HepG2 (cell line): ENCODE measurements around the gene SKI. TPM values are rescaled to one million over a fixed set of nuclear protein-coding genes. Genes with fewer than 3 reads are reported as not detected.

Experiments
- ATAC-seq: fragments of 200-7000 bp; cut with Tn5 transposase; 3 replicates; pipeline ENCODE4 v1.9.1; 2020; ENCODE audit warnings: mild to moderate bottlenecking, moderate library complexity
- BruUV-seq: library from RNA; stranded (reverse); fragments of 400-500 nt; replicated peaks from 2 replicates; lab custom pipeline; 2021; lab: Mats Ljungman, UMichigan
- CTCF ChIA-PET: fragments of 300-600 bp; formaldehyde crosslinking; extraction: SDS; loops from one replicate; lab custom pipeline; 2021; ENCODE audit warnings: low total read pairs, inconsistent platforms, low intra/inter-chr PET ratio; lab: Yijun Ruan, JAX
- POLR2A ChIA-PET: fragments of 350-600 bp; sonication (Branson Sonifier 250); formaldehyde crosslinking; loops from one replicate; lab custom pipeline; 2020; ENCODE audit warnings: antibody characterized with exemption, inconsistent platforms; lab: Yijun Ruan, JAX
- DNase-seq: peaks from one replicate; pipeline ENCODE4 v3.0.0-alpha.2; 2015; ENCODE audit warnings: low spot score
- FAIRE-seq: peaks from 3 replicates; lab custom pipeline; 2011; peaks lifted over from hg19 to GRCh38; lab: Jason Lieb, UNC
- H2AFZ ChIP-seq: one replicate; pipeline ENCODE4 v1.6.1; 2011; ENCODE audit warnings: low read length, inconsistent platforms
- H3K27ac ChIP-seq: fragments of 300-600 bp; 3 replicates; pipeline ENCODE4 v1.8.0; 2011; ENCODE audit warnings: mixed run types, mild to moderate bottlenecking, mixed read lengths, low read length, inconsistent platforms; ENCODE audit not compliant: insufficient read depth; ENCODE audit errors: extremely low read length
- H3K27me3 ChIP-seq, 2 experiments: fragments of 200-600 bp in 1 of 2; 2 replicates in 1 of 2; 3 replicates in 1 of 2; pipeline versions ENCODE4 v1.6.0 to v1.8.0; 2011; ENCODE audit warnings: low read length in 2 of 2, mild to moderate bottlenecking in 2 of 2, moderate library complexity in 2 of 2, inconsistent platforms in 1 of 2; ENCODE audit not compliant: insufficient read depth in 2 of 2, control insufficient read depth in 1 of 2
- H3K36me3 ChIP-seq, 2 experiments: fragments of 200-600 bp in 1 of 2; replicated peaks in 1 of 2; 2 replicates in 1 of 2; 3 replicates in 1 of 2; pipeline versions ENCODE4 v1.5.1 to v1.8.0; 2011; ENCODE audit warnings: low read length in 2 of 2, inconsistent platforms in 1 of 2; ENCODE audit not compliant: insufficient read depth in 2 of 2, control insufficient read depth in 1 of 2
- H3K4me1 ChIP-seq: 2 replicates; pipeline ENCODE4 v1.5.1; 2012; ENCODE audit warnings: low read length, inconsistent platforms; ENCODE audit not compliant: insufficient read depth
- H3K4me2 ChIP-seq: 2 replicates; pipeline ENCODE4 v1.6.0; 2011; ENCODE audit warnings: low read depth, low read length, inconsistent platforms
- H3K4me3 ChIP-seq, 3 experiments: fragments of 200-600 bp in 1 of 3; sonication (generic), shearing (Covaris generic) in 1 of 3; replicated peaks in 1 of 3; 2 replicates each; pipeline ENCODE4 v1.5.1; 2011 to 2016; ENCODE audit warnings: low read length in 3 of 3, inconsistent platforms in 2 of 3, low read depth in 2 of 3, mild to moderate bottlenecking in 2 of 3, control low read depth in 1 of 3, mixed read lengths in 1 of 3; ENCODE audit not compliant: insufficient read depth in 1 of 3
- H3K79me2 ChIP-seq: one replicate; pipeline ENCODE4 v1.6.1; 2011; ENCODE audit warnings: low read length, inconsistent platforms; ENCODE audit not compliant: insufficient read depth
- H3K9ac ChIP-seq: 2 replicates; pipeline ENCODE4 v1.6.0; 2011; ENCODE audit warnings: mild to moderate bottlenecking, low read depth, low read length, inconsistent platforms; ENCODE audit not compliant: insufficient read depth
- H3K9me3 ChIP-seq: 2 replicates; pipeline ENCODE4 v1.5.1; 2012; ENCODE audit warnings: mild to moderate bottlenecking, low read length
- H4K20me1 ChIP-seq: 2 replicates; pipeline ENCODE4 v1.6.0; 2011; ENCODE audit warnings: inconsistent platforms, mild to moderate bottlenecking, low read length, moderate library complexity; ENCODE audit not compliant: insufficient read depth
- HNRNPL ChIP-seq: fragments of 200-400 bp; formaldehyde crosslinking; IDR thresholded peaks from 2 replicates; pipeline ENCODE4 v1.6.1; 2017; ENCODE audit warnings: mild to moderate bottlenecking, low read depth, low read length
- HNRNPLL ChIP-seq: fragments of 200-400 bp; formaldehyde crosslinking; IDR thresholded peaks from 2 replicates; pipeline ENCODE4 v1.6.1; 2017; ENCODE audit warnings: mild to moderate bottlenecking, low read depth, low read length; ENCODE audit not compliant: poor library complexity, severe bottlenecking
- SMARCC2 ChIP-seq: fragments of 450-650 bp; IDR thresholded peaks from 2 replicates; pipeline ENCODE4 v1.6.1; 2017; ENCODE audit warnings: antibody characterized with exemption, mild to moderate bottlenecking
- SP1 ChIP-seq, 2 experiments: fragments of 450-650 bp in 1 of 2; sonication (generic) in 1 of 2; formaldehyde crosslinking in 1 of 2; IDR thresholded peaks; 2 replicates each; pipeline versions ENCODE4 v1.4.0 to v1.6.1; 2016 to 2020; ENCODE audit warnings: missing genetic modification reagents in 1 of 2
- ZBTB3 ChIP-seq: sonication (generic); formaldehyde crosslinking; IDR thresholded peaks from 2 replicates; pipeline ENCODE4 v1.4.0; 2020; ENCODE audit warnings: low read depth, mild to moderate bottlenecking, moderate library complexity, missing genetic modification reagents, borderline replicate concordance
- ZBTB38 ChIP-seq: sonication (generic); formaldehyde crosslinking; IDR thresholded peaks from 2 replicates; pipeline ENCODE4 v1.5.1; 2020; ENCODE audit warnings: mild to moderate bottlenecking, missing genetic modification reagents
- ZFY ChIP-seq: sonication (generic); formaldehyde crosslinking; IDR thresholded peaks from 2 replicates; pipeline ENCODE4 v1.4.0; 2020; ENCODE audit warnings: missing genetic modification reagents
- ZNF235 ChIP-seq: sonication (generic); formaldehyde crosslinking; IDR thresholded peaks from 2 replicates; pipeline ENCODE4 v1.8.1; 2023; ENCODE audit warnings: mild to moderate bottlenecking, missing genetic modification reagents, borderline replicate concordance
- ZNF33B ChIP-seq: sonication (generic); formaldehyde crosslinking; IDR thresholded peaks from 2 replicates; pipeline ENCODE4 v1.5.1; 2020; ENCODE audit warnings: mild to moderate bottlenecking, missing genetic modification reagents
- ZNF510 ChIP-seq: sonication (generic); formaldehyde crosslinking; IDR thresholded peaks from 2 replicates; pipeline ENCODE4 v1.4.0; 2020; ENCODE audit warnings: low read depth, mild to moderate bottlenecking, missing genetic modification reagents
- WGBS: methylation state at CpG from one replicate; pipeline ENCODE4 v1.1.6; 2017; ENCODE audit warnings: low lambda C conversion rate; 5-methylcytosine and 5-hydroxymethylcytosine counted together
- in situ Hi-C: cut with HindIII; loops from 2 replicates; pipeline ENCODE4 v1.10.0; 2017; ENCODE audit warnings: low pct_unique_long_range_greater_than_20kb; ENCODE audit not compliant: extremely low pct_ligation_motif_present
- intact Hi-C: fragments of 100-400 bp; cut with micrococcal nuclease; formaldehyde crosslinking; loops from one replicate; pipeline ENCODE4 v1.10.0; 2022; ENCODE audit not compliant: unreplicated experiment
- polyA plus RNA-seq, 8 experiments: library from polyadenylated mRNA; depleted of rRNA in 3 of 8; stranded (reverse) in 7 of 8; unstranded in 1 of 8; fragments of >200 nt; fragmentation: Illumina TruSeq in 4 of 8; extraction: Trizol in 4 of 8; gene quantifications; 2 replicates each; pipeline versions ENCODE4 v1.2.1 to v1.2.3, GENCODE V29; 2011 to 2016; ENCODE audit warnings: low read depth in 4 of 8, missing spikeins in 1 of 8, mixed read lengths in 1 of 8; ENCODE audit not compliant: insufficient read depth in 1 of 8
- total RNA-seq, 5 experiments: library from RNA; depleted of rRNA; stranded (reverse); fragments of >200 nt; fragmentation: Illumina TruSeq; extraction: Trizol; gene quantifications; 2 replicates each; pipeline ENCODE4 v1.2.3, GENCODE V29; 2016; ENCODE audit warnings: low read depth in 1 of 5

The SKI gene
- total and polyA plus RNA-seq, 2 of the 13 experiments (the other 11 are each of a cell fraction or from before 2014, with no cell fraction given): 4.7 to 6.9 TPM

GRCh38 chr1:2251786-2252185, 23.7 kb downstream of the SKI start:
- Histone ChIP-seq H3K27me3 (no peaks in the 10 kb centered on the region), H4K20me1 (peaks cover 35% of the 10 kb centered on the region), H3K36me3 (peaks cover 0 to 6% of the 10 kb centered on the region in 2 experiments; a peak in 4 of 5 replicates), H3K27ac (peak overlapping the region; percentile 76), H3K4me2 (peak overlapping the region; percentile 86), H3K79me2 (peaks cover 97% of the 10 kb centered on the region), H2AFZ (no peak overlapping the region), H3K9ac (peak overlapping the region; percentile 65; the same call in 1 of the 2 replicates), H3K4me1 (peaks cover 84% of the 10 kb centered on the region), H3K9me3 (no peaks in the 10 kb centered on the region), H3K4me3 (peak overlapping the region in 1 of 3 experiments; percentile 31; a peak in 1 of 6 replicates)
- intact Hi-C loops: no loop called here
- no peak for ATAC-seq
- 87% methylated on average over 17 of the region's 17 CpGs for WGBS
- TF ChIP-seq ZBTB38 (CRISPR knock-in tag): peak; percentile 43
- TF ChIP-seq ZBTB3 (CRISPR knock-in tag): no peak
- TF ChIP-seq HNRNPLL: peak; percentile 22
- TF ChIP-seq ZNF235 (CRISPR knock-in tag): 0 out of 2 replicates have a peak, but pooled peaks have one; percentile 13
- peak; percentile 3; the same call in 1 of the 2 replicates for TF ChIP-seq ZFY (CRISPR knock-in tag)
- TF ChIP-seq HNRNPL: 0 out of 2 replicates have a peak, but pooled peaks have one; percentile 68
- in situ Hi-C loops: no loop called here
- DNase-seq: no peak
- FAIRE-seq: no peak
- CTCF ChIA-PET: no interaction called here
- POLR2A ChIA-PET: interaction anchor here (1.1 to 4.3 kb wide), 2 partner anchors 18 to 19 kb away, joined by 7 to 50 read pairs; no protein-coding TSS in a partner anchor
- BruUV-seq: no TSS peak

- H3K79me2 ChIP-seq: peaks cover 99% of the 10 kb centered on the region
- BruUV-seq: no TSS peak
- no peak overlapping the region for H2AFZ ChIP-seq
- H3K36me3 ChIP-seq: peaks cover 0 to 6% of the 10 kb centered on the region in 2 experiments; a peak in 4 of 5 replicates
- peaks cover 84% of the 10 kb centered on the region for H3K4me1 ChIP-seq
- H3K4me3 ChIP-seq: no peak overlapping the region
- H3K9ac ChIP-seq: no peak overlapping the region
- POLR2A ChIA-PET: interaction anchor here (1.1 kb wide), 1 partner anchor 19 kb away, joined by 7 read pairs; no protein-coding TSS in a partner anchor
- ATAC-seq (no peak), FAIRE-seq (no peak)
- H3K4me2 ChIP-seq: no peak overlapping the region
- no peak overlapping the region for H3K27ac ChIP-seq
- no peaks in the 10 kb centered on the region for H3K27me3 ChIP-seq
- TF ChIP-seq SP1 (IDR thresholded peaks at IDR 0.05) (no peak), SP1 (CRISPR knock-in tag; IDR thresholded peaks at IDR 0.05) (no peak), ZNF510 (CRISPR knock-in tag) (no peak), SMARCC2 (no peak), ZNF33B (CRISPR knock-in tag) (no peak)
- TF ChIP-seq, all 625 proteins: peak for 0
- no peak for DNase-seq
- Histone ChIP-seq H4K20me1 (peaks cover 37% of the 10 kb centered on the region), H3K9me3 (no peaks in the 10 kb centered on the region)
- in situ Hi-C loops: no loop called here
- CTCF ChIA-PET: no interaction called here
- intact Hi-C loops: no loop called here
- WGBS: 99% methylated on average over 12 of the region's 17 CpGs
These were observed 24.3 kb downstream of the SKI start for GRCh38 chr1:2252423-2252822.
